ENCODE measurements around the gene WNT3.
A peak's percentile ranks its signal among the peaks of the same experiment; 100 is the strongest.
"Not testable (repeated sequence)": the region's sequence is repeated elsewhere in the genome, so short reads cannot be mapped to it uniquely, and the experiment has no call there.

Gene WNT3

GRCh38 chr17:46818316-46818928 lies at the start of gene WNT3:
TSS of gene WNT3 (minus strand) at chr17:46818692. CDS start at chr17:46818597, 95 bp downstream.
- DNase-seq (ENCODE audit: low read depth): peak; percentile 31

- no peak for DNase-seq (ENCODE audit: low read depth)
These were observed 48.3 kb upstream of the WNT3 start for GRCh38 chr17:46866747-46867146.

- DNase-seq (ENCODE audit: low read depth): no peak
These were observed 47.8 kb upstream of the WNT3 start for GRCh38 chr17:46866325-46866724.

GRCh38 chr17:46865100-46865499 lies 46.6 kb upstream of the WNT3 start:
- no peak for DNase-seq (ENCODE audit: low read depth)

GRCh38 chr17:46863383-46864121 lies 45.1 kb upstream of the WNT3 start:
- DNase-seq (ENCODE audit: low read depth): no peak

GRCh38 chr17:46862949-46863348 lies 44.5 kb upstream of the WNT3 start:
- no peak for DNase-seq (ENCODE audit: low read depth)

- no peak for DNase-seq (ENCODE audit: low read depth)
These were observed 41.5 kb upstream of the WNT3 start for GRCh38 chr17:46859996-46860395.

GRCh38 chr17:46857600-46857999 lies 39.1 kb upstream of the WNT3 start:
- no peak for DNase-seq (ENCODE audit: low read depth)

GRCh38 chr17:46854948-46855347 lies 36.5 kb upstream of the WNT3 start:
- DNase-seq (ENCODE audit: low read depth): no peak

- DNase-seq (ENCODE audit: low read depth): no peak
These were observed 36.0 kb upstream of the WNT3 start for GRCh38 chr17:46854515-46854914.

- no peak for DNase-seq (ENCODE audit: low read depth)
These were observed 35.5 kb upstream of the WNT3 start for GRCh38 chr17:46853896-46854444.

- DNase-seq (ENCODE audit: low read depth): peak; percentile 4
These were observed 32.7 kb upstream of the WNT3 start, which contains the start of gene WNT9B for GRCh38 chr17:46851029-46851741. TSS of gene WNT9B (plus strand) at chr17:46851583. CDS start at chr17:46851639, 56 bp downstream.

GRCh38 chr17:46850688-46851028 lies 32.2 kb upstream of the WNT3 start:
- DNase-seq (ENCODE audit: low read depth): no peak

GRCh38 chr17:46848534-46848933 lies 30.0 kb upstream of the WNT3 start:
- DNase-seq (ENCODE audit: low read depth): no peak

GRCh38 chr17:46847204-46848191 lies 29.0 kb upstream of the WNT3 start:
- no peak for DNase-seq (ENCODE audit: low read depth)

GRCh38 chr17:46842835-46843234 lies 24.3 kb upstream of the WNT3 start:
- DNase-seq (ENCODE audit: low read depth): no peak

- DNase-seq (ENCODE audit: low read depth): no peak
These were observed 23.3 kb upstream of the WNT3 start for GRCh38 chr17:46841561-46842379.

- not testable (repeated sequence) for DNase-seq (ENCODE audit: low read depth)
These were observed 22.1 kb upstream of the WNT3 start for GRCh38 chr17:46840596-46840995.

GRCh38 chr17:46839211-46839610 lies 20.7 kb upstream of the WNT3 start:
- DNase-seq (ENCODE audit: low read depth): no peak

- no peak for DNase-seq (ENCODE audit: low read depth)
These were observed 19.0 kb upstream of the WNT3 start for GRCh38 chr17:46837521-46837920.

- no peak for DNase-seq (ENCODE audit: low read depth)
These were observed 18.0 kb upstream of the WNT3 start for GRCh38 chr17:46836500-46836899.

Data from activated T-cell treated with anti-CD3 and anti-CD28 coated beads for 24 hours (primary cell).